Activated CD8-positive, alpha-beta T cell treated with anti-CD3 and anti-CD28 coated beads for 36 hours (primary cell): Measurements from ENCODE around the gene PDE4B. TPM values are rescaled to one million over a fixed set of nuclear protein-coding genes. Genes with fewer than 3 reads are reported as not detected.

Experiments used
- ATAC-seq: fragments of 200-7000 bp; cut with Tn5 transposase; one replicate; pipeline ENCODE4 v1.10.0; 2021; ENCODE audit warnings: mild to moderate bottlenecking, moderate library complexity
- CTCF ChIA-PET: fragments of 350-600 bp; sonication (Branson Sonifier 250); formaldehyde crosslinking; loops from one replicate; lab custom pipeline; 2021; ENCODE audit warnings: antibody characterized with exemption; lab: Charles Lee
- POLR2A ChIA-PET: fragments of 350-600 bp; sonication (Branson Sonifier 250); formaldehyde crosslinking; loops from one replicate; lab custom pipeline; 2021; ENCODE audit warnings: antibody characterized with exemption; lab: Charles Lee
- DNase-seq: peaks from one replicate; pipeline ENCODE4 v3.0.0-alpha.2; 2020
- H3K27ac Mint-ChIP-seq: one replicate; pipeline ENCODE4 v1.8.0; 2021; ENCODE audit warnings: mild to moderate bottlenecking, mixed read lengths
- H3K27me3 Mint-ChIP-seq: one replicate; pipeline ENCODE4 v1.8.0; 2021; ENCODE audit warnings: mixed read lengths
- H3K36me3 Mint-ChIP-seq: one replicate; pipeline ENCODE4 v1.8.0; 2021; ENCODE audit warnings: low read depth, mixed read lengths
- H3K4me1 Mint-ChIP-seq: one replicate; pipeline ENCODE4 v1.8.0; 2021; ENCODE audit warnings: low read depth, mixed read lengths
- H3K4me3 Mint-ChIP-seq: one replicate; pipeline ENCODE4 v1.8.0; 2021; ENCODE audit warnings: mild to moderate bottlenecking, moderate library complexity, mixed read lengths
- H3K9me3 Mint-ChIP-seq: one replicate; pipeline ENCODE4 v1.8.0; 2021; ENCODE audit warnings: mixed read lengths
- CTCF ChIP-seq: fragments of 200-600 bp; IDR thresholded peaks from one replicate; pipeline ENCODE4 v1.8.0; 2022; ENCODE audit warnings: antibody characterized with exemption, mild to moderate bottlenecking
- intact Hi-C: fragments of 100-400 bp; cut with micrococcal nuclease; formaldehyde crosslinking; loops from one replicate; pipeline ENCODE4 v1.10.0; 2022
- total RNA-seq, 2 experiments: library from RNA; stranded (reverse); gene quantifications; one replicate each; pipeline ENCODE4 v1.2.3, GENCODE V29; 2021

PDE4B gene
- total RNA-seq, 2 experiments from 2014 or later = 32.4 to 33.1 TPM

GRCh38 chr1:66033781-66034180 is 241.1 kb downstream of the PDE4B start:
- no peak for TF ChIP-seq CTCF
- intact Hi-C loops = no loop called here
- CTCF ChIA-PET = no interaction called here

GRCh38 chr1:66035616-66036245 is 243.0 kb downstream of the PDE4B start:
- POLR2A ChIA-PET = no interaction called here
- Mint-ChIP-seq H3K4me1 (peaks cover 3% of the 10 kb centered on the region), H3K27me3 (peaks cover 26% of the 10 kb centered on the region), H3K36me3 (no peaks in the 10 kb centered on the region), H3K4me3 (no peak overlapping the region), H3K27ac (no peak overlapping the region), H3K9me3 (peaks cover 1% of the 10 kb centered on the region)
- CTCF ChIA-PET = no interaction called here
- TF ChIP-seq CTCF = no peak
- intact Hi-C loops = no loop called here
- ATAC-seq (no peak), DNase-seq (no peak)

More at GRCh38 chr1:66033781-66034180, 241.1 kb downstream of the PDE4B start:
- POLR2A ChIA-PET = no interaction called here
- H3K27me3 Mint-ChIP-seq = peaks cover 19% of the 10 kb centered on the region
- no peak overlapping the region for H3K4me3 Mint-ChIP-seq
- H3K4me1 Mint-ChIP-seq = peaks cover 3% of the 10 kb centered on the region
- H3K36me3 Mint-ChIP-seq = no peaks in the 10 kb centered on the region
- H3K9me3 Mint-ChIP-seq = peaks cover 14% of the 10 kb centered on the region
- DNase-seq (peak; percentile 2), ATAC-seq (no peak)
- no peak overlapping the region for H3K27ac Mint-ChIP-seq

- CTCF ChIA-PET = interaction anchor here (1.0 to 2.4 kb wide), 2 partner anchors 26 to 201 kb away, joined by 3 to 9 read pairs; no protein-coding TSS in a partner anchor
- TF ChIP-seq CTCF = no peak
- Mint-ChIP-seq H3K27me3 (peaks cover 21% of the 10 kb centered on the region), H3K4me1 (no peaks in the 10 kb centered on the region), H3K9me3 (no peaks in the 10 kb centered on the region), H3K4me3 (no peak overlapping the region), H3K27ac (no peak overlapping the region), H3K36me3 (no peaks in the 10 kb centered on the region)
- POLR2A ChIA-PET = no interaction called here
- intact Hi-C loops = no loop called here
- ATAC-seq = no peak
- DNase-seq = no peak
Measured at GRCh38 chr1:66041654-66042053, 249.0 kb downstream of the PDE4B start.

DNA sequence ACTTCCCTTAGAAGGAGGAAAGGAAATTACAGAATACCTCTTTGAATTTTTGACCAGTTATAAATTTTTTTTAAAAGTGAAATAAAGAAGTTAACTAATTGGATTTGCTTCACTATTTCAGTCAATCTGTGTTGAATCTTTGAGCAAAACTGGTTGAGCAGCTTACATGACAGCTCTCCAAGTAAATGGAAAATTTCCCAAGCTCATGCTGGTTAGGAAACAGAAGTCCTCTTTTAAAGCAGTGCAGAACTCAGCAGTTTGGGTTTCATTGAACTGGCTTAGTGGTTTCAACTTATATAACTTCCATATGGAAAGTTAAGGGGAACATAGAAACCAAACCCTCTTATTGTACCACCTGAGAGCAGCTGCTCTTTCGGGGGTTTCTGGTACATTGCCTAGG is 250.5 kb downstream of the PDE4B start:
- Mint-ChIP-seq H3K4me1 (no peaks in the 10 kb centered on the region), H3K27ac (no peak overlapping the region), H3K9me3 (no peaks in the 10 kb centered on the region), H3K36me3 (no peaks in the 10 kb centered on the region), H3K4me3 (no peak overlapping the region), H3K27me3 (peaks cover 17% of the 10 kb centered on the region)
- intact Hi-C loops = no loop called here
- DNase-seq = no peak
- no peak for TF ChIP-seq CTCF
- no peak for ATAC-seq
- POLR2A ChIA-PET = no interaction called here
- CTCF ChIA-PET = no interaction called here

DNA sequence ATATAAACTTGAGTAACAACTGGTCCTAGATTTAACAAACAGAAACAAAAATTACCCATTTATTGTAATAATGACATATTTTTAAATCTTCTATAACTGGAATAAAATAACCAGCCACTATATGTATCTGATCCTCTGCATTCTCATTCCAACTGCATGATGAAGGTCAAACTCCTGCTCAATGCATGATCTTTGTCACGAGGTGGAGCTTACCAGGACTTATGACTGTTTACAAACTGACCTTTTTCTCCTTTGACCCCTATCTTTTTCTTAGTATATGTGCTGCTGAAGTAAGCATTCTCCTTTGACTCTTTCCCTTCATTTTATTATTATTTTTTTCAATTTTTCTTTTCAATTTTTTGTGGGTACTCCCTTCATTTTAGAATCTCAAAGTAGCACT is 252.2 kb downstream of the PDE4B start:
- POLR2A ChIA-PET = no interaction called here
- Mint-ChIP-seq H3K9me3 (no peaks in the 10 kb centered on the region), H3K36me3 (no peaks in the 10 kb centered on the region), H3K27ac (no peak overlapping the region), H3K4me1 (no peaks in the 10 kb centered on the region), H3K4me3 (no peak overlapping the region), H3K27me3 (peaks cover 10% of the 10 kb centered on the region)
- no peak for TF ChIP-seq CTCF
- CTCF ChIA-PET = no interaction called here
- DNase-seq = no peak
- ATAC-seq = no peak
- intact Hi-C loops = no loop called here
